Measurements from ENCODE around the gene SYT15. TPM values are rescaled to one million over a fixed set of nuclear protein-coding genes. Genes with fewer than 3 reads are reported as not detected.

Gene SYT15
- total RNA-seq, 4 donors from 2014 or later = 0.55 to 4.1 (median 2.0) TPM

- TF ChIP-seq, protein P1, sequence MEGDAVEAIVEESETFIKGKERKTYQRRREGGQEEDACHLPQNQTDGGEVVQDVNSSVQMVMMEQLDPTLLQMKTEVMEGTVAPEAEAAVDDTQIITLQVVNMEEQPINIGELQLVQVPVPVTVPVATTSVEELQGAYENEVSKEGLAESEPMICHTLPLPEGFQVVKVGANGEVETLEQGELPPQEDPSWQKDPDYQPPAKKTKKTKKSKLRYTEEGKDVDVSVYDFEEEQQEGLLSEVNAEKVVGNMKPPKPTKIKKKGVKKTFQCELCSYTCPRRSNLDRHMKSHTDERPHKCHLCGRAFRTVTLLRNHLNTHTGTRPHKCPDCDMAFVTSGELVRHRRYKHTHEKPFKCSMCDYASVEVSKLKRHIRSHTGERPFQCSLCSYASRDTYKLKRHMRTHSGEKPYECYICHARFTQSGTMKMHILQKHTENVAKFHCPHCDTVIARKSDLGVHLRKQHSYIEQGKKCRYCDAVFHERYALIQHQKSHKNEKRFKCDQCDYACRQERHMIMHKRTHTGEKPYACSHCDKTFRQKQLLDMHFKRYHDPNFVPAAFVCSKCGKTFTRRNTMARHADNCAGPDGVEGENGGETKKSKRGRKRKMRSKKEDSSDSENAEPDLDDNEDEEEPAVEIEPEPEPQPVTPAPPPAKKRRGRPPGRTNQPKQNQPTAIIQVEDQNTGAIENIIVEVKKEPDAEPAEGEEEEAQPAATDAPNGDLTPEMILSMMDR (IDR thresholded peaks at IDR 0.05) = no peak
- no peak for TF ChIP-seq POLR2A (IDR thresholded peaks at IDR 0.05)
- DNase-seq (ENCODE audit: low spot score in 2 of 2) = no peak
- no peak overlapping the region for H3K4me3 ChIP-seq (ENCODE audit: low read depth, poor library complexity, severe bottlenecking)
- 77 to 80% methylated on average over 5 of the region's 5 CpGs for WGBS, 2 donors
- intact Hi-C loops (cut with DNase I; ENCODE audit: low total_unique reads) = no loop called here
Measured at GRCh38 chr10:46537309-46537708, 41.6 kb upstream of the SYT15 start.

DNA sequence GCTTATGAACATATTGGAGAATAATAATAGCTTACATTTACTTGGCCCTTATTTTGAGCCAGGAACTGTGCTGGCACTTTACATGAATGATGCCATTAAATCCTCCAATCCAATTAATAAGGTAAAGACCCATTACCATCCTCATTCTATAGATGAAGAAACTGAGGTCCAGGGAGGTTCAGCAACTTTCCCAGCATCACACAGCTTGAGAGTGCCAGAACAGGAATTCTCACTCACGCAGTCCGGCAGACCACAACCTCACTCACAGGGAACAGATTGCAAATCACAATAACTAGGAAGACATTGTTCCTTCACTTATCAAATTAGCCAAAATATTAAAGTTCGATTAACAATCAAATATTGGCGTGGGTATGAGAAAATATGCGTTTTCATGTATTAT, 40.8 kb upstream of the SYT15 start:
- intact Hi-C loops (cut with DNase I; ENCODE audit: low total_unique reads) = no loop called here
- 94 to 95% methylated on average over 5 of the region's 5 CpGs for WGBS, 2 donors
- H3K4me3 ChIP-seq (ENCODE audit: low read depth, poor library complexity, severe bottlenecking) = no peak overlapping the region
- DNase-seq (ENCODE audit: low spot score in 2 of 2) = no peak
- TF ChIP-seq, protein P1 (IDR thresholded peaks at IDR 0.05) = no peak
- TF ChIP-seq POLR2A (IDR thresholded peaks at IDR 0.05) = no peak

DNA sequence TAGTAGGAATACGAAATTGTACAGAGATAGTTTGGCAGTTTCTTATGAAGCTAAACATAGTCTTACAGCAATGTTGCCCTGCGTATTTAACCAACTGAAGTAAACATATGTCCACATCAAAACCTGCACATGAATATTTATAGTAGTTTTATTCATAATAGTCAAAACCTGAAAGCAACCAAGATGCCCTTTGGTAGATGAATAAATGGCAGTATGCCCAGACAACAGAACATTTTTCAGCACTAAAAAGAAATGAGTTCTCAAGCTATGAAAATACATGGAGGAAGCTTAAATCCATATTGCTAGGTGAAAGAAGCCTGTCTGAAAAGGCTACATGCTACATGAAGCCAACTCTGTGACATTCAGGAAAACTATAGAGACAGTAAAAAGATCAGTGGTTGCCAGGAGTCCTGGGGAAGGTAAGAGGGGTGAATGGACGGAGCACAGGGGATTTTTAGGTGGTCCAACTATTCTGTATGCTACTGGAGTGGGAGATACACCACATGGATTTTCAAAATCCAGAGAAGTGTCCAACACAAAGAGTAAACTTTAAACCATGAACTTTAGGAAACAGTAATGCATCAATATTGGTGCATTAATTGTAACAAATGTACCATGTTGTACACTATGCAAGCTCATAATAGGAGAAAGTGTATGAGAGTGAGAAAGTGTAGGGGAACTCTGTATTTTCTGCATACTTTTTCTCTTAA, 40.1 kb upstream of the SYT15 start:
- no peak for TF ChIP-seq POLR2A (IDR thresholded peaks at IDR 0.05)
- TF ChIP-seq, protein P1 (IDR thresholded peaks at IDR 0.05) = no peak
- intact Hi-C loops (cut with DNase I; ENCODE audit: low total_unique reads) = no loop called here
- no peak for DNase-seq (ENCODE audit: low spot score in 2 of 2)
- WGBS, 2 donors = 79 to 83% methylated on average over 3 of the region's 3 CpGs
- H3K4me3 ChIP-seq (ENCODE audit: low read depth, poor library complexity, severe bottlenecking) = no peak overlapping the region

DNA sequence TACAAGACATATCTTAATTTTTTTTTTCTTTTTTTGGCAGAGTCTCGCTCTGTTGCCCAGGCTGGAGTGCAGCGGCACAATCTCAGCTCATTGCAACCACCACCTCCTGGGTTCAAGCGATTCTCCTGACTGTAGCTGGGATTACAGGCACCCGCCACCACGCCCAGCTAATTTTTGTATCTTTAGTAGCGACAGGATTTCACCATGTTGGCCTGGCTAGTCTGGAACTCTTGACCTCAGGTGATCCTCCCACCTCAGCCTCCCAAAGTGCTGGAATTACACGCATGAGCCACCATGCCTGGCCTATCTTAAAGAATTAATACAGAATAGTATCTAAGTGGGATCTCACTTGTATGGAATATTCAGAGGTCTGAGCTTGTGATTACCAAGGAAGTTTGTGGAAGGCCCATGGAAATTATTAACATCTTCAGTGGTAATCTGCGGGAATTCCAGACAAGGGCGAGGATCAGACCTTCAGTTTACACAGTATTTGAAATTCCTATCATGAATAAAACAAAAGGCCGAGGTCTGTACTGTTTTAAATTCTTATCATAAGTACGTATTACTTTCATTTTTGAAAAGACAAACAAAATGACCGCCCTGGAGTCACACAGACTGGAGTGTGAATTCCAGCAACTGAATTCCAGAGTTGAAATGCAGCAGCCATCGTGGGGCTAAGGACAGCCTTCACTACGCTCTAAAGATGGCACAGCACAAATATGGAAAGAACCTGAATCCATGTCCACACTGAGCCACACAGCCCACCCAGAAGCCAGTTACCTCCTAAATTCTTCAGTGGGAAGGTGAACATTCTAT, 39.1 kb upstream of the SYT15 start:
- TF ChIP-seq POLR2A (IDR thresholded peaks at IDR 0.05) = no peak
- TF ChIP-seq, protein P1 (IDR thresholded peaks at IDR 0.05) = no peak
- peak in 1 of 2 donors; percentile 65 for DNase-seq (ENCODE audit: low spot score in 2 of 2)
- no peak overlapping the region for H3K4me3 ChIP-seq (ENCODE audit: low read depth, poor library complexity, severe bottlenecking)
- WGBS, 2 donors = 80% methylated on average over 14 of the region's 14 CpGs
- intact Hi-C loops (cut with DNase I; ENCODE audit: low total_unique reads) = no loop called here

GRCh38 chr10:46540412-46541016, 38.4 kb upstream of the SYT15 start:
- no peak overlapping the region for H3K4me3 ChIP-seq (ENCODE audit: low read depth, poor library complexity, severe bottlenecking)
- TF ChIP-seq, protein P1 (IDR thresholded peaks at IDR 0.05) = no peak
- TF ChIP-seq POLR2A (IDR thresholded peaks at IDR 0.05) = no peak
- intact Hi-C loops (cut with DNase I; ENCODE audit: low total_unique reads) = no loop called here
- DNase-seq (ENCODE audit: low spot score in 2 of 2) = peak in 1 of 2 donors; percentile 84
- 84 to 86% methylated on average over 8 of the region's 8 CpGs for WGBS, 2 donors

Data from lower leg skin (tissue), 4 donors.